ENCODE data around the gene LCLAT1.

Gene LCLAT1

GRCh38 chr2:30608643-30609042 lies 161.6 kb downstream of the LCLAT1 start:
- ChIA-PET CTCF (no interaction called here), POLR2A (no interaction called here)
- no peak overlapping the region for H3K27ac ChIP-seq (ENCODE audit: extremely low read depth, low read depth, low read length)
- no peaks in the 10 kb centered on the region for H3K9me3 ChIP-seq (ENCODE audit: control insufficient read depth, insufficient read depth, low read depth, low read length)
- no peaks in the 10 kb centered on the region for H3K36me3 ChIP-seq (ENCODE audit: control insufficient read depth in 2 of 2, insufficient read depth in 1 of 2, low read length in 2 of 2)
- H3K4me1 ChIP-seq (ENCODE audit: control insufficient read depth, insufficient read depth, low read length), result peaks cover 12% of the 10 kb centered on the region
- TF ChIP-seq ZNF24 (tag by site-specific recombination; IDR thresholded peaks at IDR 0.05), result no peak
- H3K4me3 ChIP-seq (ENCODE audit: low read depth, low read length), result no peak overlapping the region

GRCh38 chr2:30611583-30611982 lies 164.5 kb downstream of the LCLAT1 start:
- ChIA-PET POLR2A (no interaction called here), CTCF (interaction anchor here (0.5 to 1.4 kb wide), 5 partner anchors 9 to 447 kb away, joined by 3 to 5 read pairs (median 4); no protein-coding TSS in a partner anchor)
- Histone ChIP-seq H3K4me3 (ENCODE audit: low read depth, low read length) (no peak overlapping the region), H3K36me3 (ENCODE audit: control insufficient read depth in 2 of 2, insufficient read depth in 1 of 2, low read length in 2 of 2) (no peaks in the 10 kb centered on the region), H3K27ac (ENCODE audit: extremely low read depth, low read depth, low read length) (no peak overlapping the region), H3K4me1 (ENCODE audit: control insufficient read depth, insufficient read depth, low read length) (peaks cover 9% of the 10 kb centered on the region; the same call in 1 of the 2 replicates), H3K9me3 (ENCODE audit: control insufficient read depth, insufficient read depth, low read depth, low read length) (no peaks in the 10 kb centered on the region)
- TF ChIP-seq ZNF548 (tag by site-specific recombination; IDR thresholded peaks at IDR 0.05) (no peak), ZNF423 (tag by site-specific recombination; IDR thresholded peaks at IDR 0.05) (no peak), ZNF48 (tag by site-specific recombination; IDR thresholded peaks at IDR 0.05) (no peak), ZNF843 (tag by site-specific recombination; IDR thresholded peaks at IDR 0.05) (no peak), ZNF335 (tag by site-specific recombination; conservative IDR thresholded peaks at IDR 0.05) (no peak), YY2 (tag by site-specific recombination; IDR thresholded peaks at IDR 0.05) (no peak), ZNF133 (tag by site-specific recombination; IDR thresholded peaks at IDR 0.05) (no peak), ZNF211 (tag by site-specific recombination; IDR thresholded peaks at IDR 0.05; ENCODE audit: low read depth) (no peak), ZBTB8A (tag by site-specific recombination; IDR thresholded peaks at IDR 0.05) (no peak)

- H3K36me3 ChIP-seq (ENCODE audit: control insufficient read depth in 2 of 2, insufficient read depth in 1 of 2, low read length in 2 of 2), result no peaks in the 10 kb centered on the region
- TF ChIP-seq ZNF248 (tag by site-specific recombination; IDR thresholded peaks at IDR 0.05), result no peak
- TF ChIP-seq OSR2 (tag by site-specific recombination; IDR thresholded peaks at IDR 0.05), result no peak
- no peak for TF ChIP-seq GLIS1 (tag by site-specific recombination; IDR thresholded peaks at IDR 0.05)
- TF ChIP-seq ZNF398 (tag by site-specific recombination; IDR thresholded peaks at IDR 0.05), result no peak
- TF ChIP-seq MEIS1 (CRISPR knock-in tag; IDR thresholded peaks at IDR 0.05; ENCODE audit: borderline replicate concordance), result peak; percentile 53; the same call in 1 of the 2 replicates
- TF ChIP-seq ZNF621 (tag by site-specific recombination; IDR thresholded peaks at IDR 0.05), result no peak
- no peak for TF ChIP-seq ZNF426 (tag by site-specific recombination; IDR thresholded peaks at IDR 0.05)
- no peak for TF ChIP-seq GLIS2 (tag by site-specific recombination; IDR thresholded peaks at IDR 0.05)
- H3K4me1 ChIP-seq (ENCODE audit: control insufficient read depth, insufficient read depth, low read length), result peaks cover 9% of the 10 kb centered on the region; the same call in 1 of the 2 replicates
- CTCF ChIA-PET, result interaction anchor here (1.1 to 1.4 kb wide), 3 partner anchors 10 to 447 kb away, joined by 4 to 5 read pairs (median 4); no protein-coding TSS in a partner anchor
- POLR2A ChIA-PET, result no interaction called here
- no peak overlapping the region for H3K27ac ChIP-seq (ENCODE audit: extremely low read depth, low read depth, low read length)
- H3K4me3 ChIP-seq (ENCODE audit: low read depth, low read length), result no peak overlapping the region
- no peaks in the 10 kb centered on the region for H3K9me3 ChIP-seq (ENCODE audit: control insufficient read depth, insufficient read depth, low read depth, low read length)
These were observed 165.3 kb downstream of the LCLAT1 start for GRCh38 chr2:30612371-30612770.

GRCh38 chr2:30613001-30613400 lies 166.0 kb downstream of the LCLAT1 start:
- Histone ChIP-seq H3K4me1 (ENCODE audit: control insufficient read depth, insufficient read depth, low read length) (peaks cover 9% of the 10 kb centered on the region; the same call in 1 of the 2 replicates), H3K4me3 (ENCODE audit: low read depth, low read length) (no peak overlapping the region), H3K9me3 (ENCODE audit: control insufficient read depth, insufficient read depth, low read depth, low read length) (no peaks in the 10 kb centered on the region), H3K27ac (ENCODE audit: extremely low read depth, low read depth, low read length) (no peak overlapping the region), H3K36me3 (ENCODE audit: control insufficient read depth in 2 of 2, insufficient read depth in 1 of 2, low read length in 2 of 2) (no peaks in the 10 kb centered on the region)
- CTCF ChIA-PET, result interaction anchor here (1.4 kb wide), 1 partner anchor 448 kb away, joined by 5 read pairs; no protein-coding TSS in a partner anchor
- POLR2A ChIA-PET, result no interaction called here
- TF ChIP-seq ZNF518A (tag by site-specific recombination; conservative IDR thresholded peaks at IDR 0.05; ENCODE audit: low read depth) (no peak), TSHZ1 (tag by site-specific recombination; IDR thresholded peaks at IDR 0.05; ENCODE audit: borderline replicate concordance) (no peak)

All from HEK293 (cell line).